ENCODE measurements around the gene TBC1D22A. TPM values are rescaled to one million over a fixed set of nuclear protein-coding genes. Genes with fewer than 3 reads are reported as not detected.

The TBC1D22A gene
- polyA plus RNA-seq, 2 donors: 15.1 to 17.4 TPM

GRCh38 chr22:46959369-46959768 is 196.9 kb downstream of the TBC1D22A start:
- 85 to 89% methylated on average over 13 of the region's 13 CpGs for WGBS, 2 donors

GRCh38 chr22:46961591-46962295 is 199.3 kb downstream of the TBC1D22A start:
- Histone ChIP-seq H3K4me3 (ENCODE audit: low read depth in 1 of 2, low read length in 2 of 2) (no peak overlapping the region), H3K4me1 (ENCODE audit: control insufficient read depth in 2 of 2, insufficient read depth in 2 of 2, low read length in 1 of 2) (peaks cover 0 to 8% of the 10 kb centered on the region in 2 donors), H3K9me3 (ENCODE audit: control insufficient read depth in 2 of 2, insufficient read depth in 1 of 2, low read depth in 1 of 2, low read length in 1 of 2) (no peaks in the 10 kb centered on the region), H3K27me3 (ENCODE audit: control insufficient read depth in 1 of 2, insufficient read depth in 2 of 2, low read length in 2 of 2) (no peaks in the 10 kb centered on the region), H3K27ac (ENCODE audit: low read depth in 2 of 2, low read length in 1 of 2) (no peak overlapping the region), H3K36me3 (ENCODE audit: control insufficient read depth in 2 of 2, insufficient read depth in 2 of 2, low read length in 1 of 2) (peaks cover 0 to 5% of the 10 kb centered on the region in 2 donors)
- WGBS, 2 donors: 90 to 92% methylated on average over 17 of the region's 17 CpGs

More at GRCh38 chr22:46959369-46959768, 196.9 kb downstream of the TBC1D22A start:
- Histone ChIP-seq H3K4me3 (ENCODE audit: low read depth in 1 of 2, low read length in 2 of 2) (no peak overlapping the region), H3K9me3 (ENCODE audit: control insufficient read depth in 2 of 2, insufficient read depth in 1 of 2, low read depth in 1 of 2, low read length in 1 of 2) (no peaks in the 10 kb centered on the region), H3K27me3 (ENCODE audit: control insufficient read depth in 1 of 2, insufficient read depth in 2 of 2, low read length in 2 of 2) (no peaks in the 10 kb centered on the region), H3K4me1 (ENCODE audit: control insufficient read depth in 2 of 2, insufficient read depth in 2 of 2, low read length in 1 of 2) (peaks cover 0 to 8% of the 10 kb centered on the region in 2 donors), H3K27ac (ENCODE audit: low read depth in 2 of 2, low read length in 1 of 2) (no peak overlapping the region), H3K36me3 (ENCODE audit: control insufficient read depth in 2 of 2, insufficient read depth in 2 of 2, low read length in 1 of 2) (peaks cover 0 to 5% of the 10 kb centered on the region in 2 donors)

- Histone ChIP-seq H3K27ac (ENCODE audit: low read depth in 2 of 2, low read length in 1 of 2) (no peak overlapping the region), H3K27me3 (ENCODE audit: control insufficient read depth in 1 of 2, insufficient read depth in 2 of 2, low read length in 2 of 2) (no peaks in the 10 kb centered on the region), H3K4me3 (ENCODE audit: low read depth in 1 of 2, low read length in 2 of 2) (no peak overlapping the region), H3K4me1 (ENCODE audit: control insufficient read depth in 2 of 2, insufficient read depth in 2 of 2, low read length in 1 of 2) (peaks cover 0 to 8% of the 10 kb centered on the region in 2 donors), H3K36me3 (ENCODE audit: control insufficient read depth in 2 of 2, insufficient read depth in 2 of 2, low read length in 1 of 2) (peaks cover 0 to 3% of the 10 kb centered on the region in 2 donors), H3K9me3 (ENCODE audit: control insufficient read depth in 2 of 2, insufficient read depth in 1 of 2, low read depth in 1 of 2, low read length in 1 of 2) (no peaks in the 10 kb centered on the region)
- 76 to 78% methylated on average over 5 of the region's 5 CpGs for WGBS, 2 donors
These were observed 200.0 kb downstream of the TBC1D22A start for GRCh38 chr22:46962406-46962805.

- Histone ChIP-seq H3K27me3 (ENCODE audit: control insufficient read depth in 1 of 2, insufficient read depth in 2 of 2, low read length in 2 of 2) (no peaks in the 10 kb centered on the region), H3K27ac (ENCODE audit: low read depth in 2 of 2, low read length in 1 of 2) (no peak overlapping the region), H3K9me3 (ENCODE audit: control insufficient read depth in 2 of 2, insufficient read depth in 1 of 2, low read depth in 1 of 2, low read length in 1 of 2) (no peaks in the 10 kb centered on the region), H3K4me1 (ENCODE audit: control insufficient read depth in 2 of 2, insufficient read depth in 2 of 2, low read length in 1 of 2) (peaks cover 0 to 7% of the 10 kb centered on the region in 2 donors), H3K36me3 (ENCODE audit: control insufficient read depth in 2 of 2, insufficient read depth in 2 of 2, low read length in 1 of 2) (peaks cover 0 to 3% of the 10 kb centered on the region in 2 donors), H3K4me3 (ENCODE audit: low read depth in 1 of 2, low read length in 2 of 2) (no peak overlapping the region)
- WGBS, 2 donors: 86 to 93% methylated on average over 16 of the region's 16 CpGs
These were observed 201.5 kb downstream of the TBC1D22A start for GRCh38 chr22:46963672-46964545.

GRCh38 chr22:46964773-46965550 is 202.5 kb downstream of the TBC1D22A start:
- H3K4me1 ChIP-seq (ENCODE audit: control insufficient read depth in 2 of 2, insufficient read depth in 2 of 2, low read length in 1 of 2): peaks cover 0 to 3% of the 10 kb centered on the region in 2 donors
- no peak overlapping the region for H3K4me3 ChIP-seq (ENCODE audit: low read depth in 1 of 2, low read length in 2 of 2)
- no peaks in the 10 kb centered on the region for H3K27me3 ChIP-seq (ENCODE audit: control insufficient read depth in 1 of 2, insufficient read depth in 2 of 2, low read length in 2 of 2)
- 89 to 91% methylated on average over 31 of the region's 31 CpGs for WGBS, 2 donors
- no peaks in the 10 kb centered on the region for H3K36me3 ChIP-seq (ENCODE audit: control insufficient read depth in 2 of 2, insufficient read depth in 2 of 2, low read length in 1 of 2)
- H3K9me3 ChIP-seq (ENCODE audit: control insufficient read depth in 2 of 2, insufficient read depth in 1 of 2, low read depth in 1 of 2, low read length in 1 of 2): no peaks in the 10 kb centered on the region
- H3K27ac ChIP-seq (ENCODE audit: low read depth in 2 of 2, low read length in 1 of 2): no peak overlapping the region

GRCh38 chr22:46965555-46966494 is 203.4 kb downstream of the TBC1D22A start:
- Histone ChIP-seq H3K27ac (ENCODE audit: low read depth in 2 of 2, low read length in 1 of 2) (no peak overlapping the region), H3K4me3 (ENCODE audit: low read depth in 1 of 2, low read length in 2 of 2) (no peak overlapping the region)
- 92% methylated on average over 33 of the region's 33 CpGs for WGBS, 2 donors

GRCh38 chr22:46966495-46966845 is 204.0 kb downstream of the TBC1D22A start:
- Histone ChIP-seq H3K4me1 (ENCODE audit: control insufficient read depth in 2 of 2, insufficient read depth in 2 of 2, low read length in 1 of 2) (peaks cover 0 to 3% of the 10 kb centered on the region in 2 donors), H3K4me3 (ENCODE audit: low read depth in 1 of 2, low read length in 2 of 2) (no peak overlapping the region), H3K27ac (ENCODE audit: low read depth in 2 of 2, low read length in 1 of 2) (no peak overlapping the region), H3K36me3 (ENCODE audit: control insufficient read depth in 2 of 2, insufficient read depth in 2 of 2, low read length in 1 of 2) (peaks cover 0 to under 1% of the 10 kb centered on the region in 2 donors), H3K9me3 (ENCODE audit: control insufficient read depth in 2 of 2, insufficient read depth in 1 of 2, low read depth in 1 of 2, low read length in 1 of 2) (no peaks in the 10 kb centered on the region), H3K27me3 (ENCODE audit: control insufficient read depth in 1 of 2, insufficient read depth in 2 of 2, low read length in 2 of 2) (no peaks in the 10 kb centered on the region)
- 78 to 88% methylated on average over 4 of the region's 4 CpGs for WGBS, 2 donors

More at GRCh38 chr22:46965555-46966494, 203.4 kb downstream of the TBC1D22A start:
- Histone ChIP-seq H3K4me1 (ENCODE audit: control insufficient read depth in 2 of 2, insufficient read depth in 2 of 2, low read length in 1 of 2) (peaks cover 0 to 3% of the 10 kb centered on the region in 2 donors), H3K27me3 (ENCODE audit: control insufficient read depth in 1 of 2, insufficient read depth in 2 of 2, low read length in 2 of 2) (no peaks in the 10 kb centered on the region), H3K9me3 (ENCODE audit: control insufficient read depth in 2 of 2, insufficient read depth in 1 of 2, low read depth in 1 of 2, low read length in 1 of 2) (no peaks in the 10 kb centered on the region), H3K36me3 (ENCODE audit: control insufficient read depth in 2 of 2, insufficient read depth in 2 of 2, low read length in 1 of 2) (no peaks in the 10 kb centered on the region)

GRCh38 chr22:46966846-46967245 is 204.4 kb downstream of the TBC1D22A start:
- H3K27ac ChIP-seq (ENCODE audit: low read depth in 2 of 2, low read length in 1 of 2): no peak overlapping the region
- peaks cover 0 to 2% of the 10 kb centered on the region in 2 donors for H3K36me3 ChIP-seq (ENCODE audit: control insufficient read depth in 2 of 2, insufficient read depth in 2 of 2, low read length in 1 of 2)
- H3K4me1 ChIP-seq (ENCODE audit: control insufficient read depth in 2 of 2, insufficient read depth in 2 of 2, low read length in 1 of 2): peaks cover 0 to 3% of the 10 kb centered on the region in 2 donors
- H3K4me3 ChIP-seq (ENCODE audit: low read depth in 1 of 2, low read length in 2 of 2): no peak overlapping the region
- no peaks in the 10 kb centered on the region for H3K9me3 ChIP-seq (ENCODE audit: control insufficient read depth in 2 of 2, insufficient read depth in 1 of 2, low read depth in 1 of 2, low read length in 1 of 2)
- H3K27me3 ChIP-seq (ENCODE audit: control insufficient read depth in 1 of 2, insufficient read depth in 2 of 2, low read length in 2 of 2): no peaks in the 10 kb centered on the region
- 92 to 93% methylated on average over 16 of the region's 16 CpGs for WGBS, 2 donors
